ENCODE data around the gene KCTD14. TPM values are rescaled to one million over a fixed set of nuclear protein-coding genes. Genes with fewer than 3 reads are reported as not detected.
A peak's percentile ranks its signal among the peaks of the same experiment; 100 is the strongest.

Gene KCTD14
- total and polyA plus RNA-seq, 9 of the 15 experiments (the other 6 are each of a cell fraction or from before 2014, with no cell fraction given), result 0.04 to 0.30 (median 0.11) TPM; not detected in 2

DNA sequence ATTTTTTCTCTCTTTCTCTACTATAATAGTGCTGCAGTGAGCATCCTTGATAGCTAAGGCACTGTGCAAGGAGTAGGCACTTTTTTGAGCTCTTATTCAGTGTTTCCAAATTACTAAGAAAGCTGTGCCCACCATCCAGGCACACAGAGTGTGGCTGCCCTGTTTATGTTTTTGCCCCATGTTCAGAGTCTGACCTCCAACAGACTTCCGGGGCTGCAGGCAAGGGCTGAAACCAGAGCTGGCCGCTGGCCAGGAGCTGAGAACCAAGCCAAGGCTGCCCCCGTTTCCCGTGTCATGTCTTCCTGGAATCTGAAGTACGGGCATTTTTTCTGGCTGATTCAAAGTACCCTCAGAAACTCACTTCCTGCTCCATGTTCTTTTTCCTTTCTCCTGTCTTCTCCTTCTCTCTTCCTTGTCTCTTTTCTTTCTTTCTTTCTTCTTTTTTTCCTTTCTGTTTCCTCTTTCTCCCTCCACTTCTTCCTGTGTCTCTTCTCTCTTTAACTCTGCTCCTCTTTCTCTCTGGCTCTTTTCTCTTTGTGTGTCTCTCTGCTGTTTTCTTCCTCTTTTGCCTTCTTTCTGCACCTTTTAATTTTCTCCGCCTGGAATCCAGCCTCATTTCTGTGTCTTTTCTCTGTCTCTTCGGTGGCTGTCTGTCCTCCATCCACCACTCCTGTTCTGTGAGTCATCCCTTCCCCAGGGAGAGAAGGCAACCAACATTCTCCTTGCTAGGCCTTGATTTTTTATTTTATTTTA, 17.0 kb upstream of the KCTD14 start (continued):
- TF ChIP-seq CHD7 (IDR thresholded peaks at IDR 0.05; ENCODE audit: low read depth, low read length) (no peak), ZNF609 (CRISPR knock-in tag; IDR thresholded peaks at IDR 0.05; ENCODE audit: borderline replicate concordance) (no peak), SNAPC5 (CRISPR knock-in tag; IDR thresholded peaks at IDR 0.05) (no peak), FOSL1 (tag; conservative IDR thresholded peaks at IDR 0.05) (peak; percentile 26; the same call in 1 of the 2 replicates), NR2C2 (CRISPR knock-in tag; IDR thresholded peaks at IDR 0.05) (no peak), NR2C2 (tag; IDR thresholded peaks at IDR 0.05) (peak; percentile 74), ZNF707 (CRISPR knock-in tag; conservative IDR thresholded peaks at IDR 0.05) (no peak), TCFL5 (CRISPR knock-in tag; conservative IDR thresholded peaks at IDR 0.05) (no peak), KAT2B (IDR thresholded peaks at IDR 0.05; ENCODE audit: low read depth, low read length) (no peak), NFE2L1 (tag; IDR thresholded peaks at IDR 0.05; ENCODE audit: borderline replicate concordance, low read depth) (no peak)
